K562 (cell line): Measurements from ENCODE around the gene ETV3. TPM values are rescaled to one million over a fixed set of nuclear protein-coding genes. Genes with fewer than 3 reads are reported as not detected.

Experiments used
- ATAC-seq: fragments of 200-7000 bp; cut with Tn5 transposase; 3 replicates; pipeline ENCODE4 v1.9.1; 2020; ENCODE audit warnings: moderate library complexity
- BruUV-seq: library from RNA; stranded (reverse); fragments of 400-500 nt; replicated peaks from 2 replicates; lab custom pipeline; 2021; lab: Mats Ljungman, UMichigan
- CTCF ChIA-PET: fragments of 300-600 bp; formaldehyde crosslinking; extraction: SDS; loops from one replicate; lab custom pipeline; 2021; ENCODE audit warnings: low intra/inter-chr PET ratio; lab: Yijun Ruan, JAX
- POLR2A ChIA-PET: fragments of 300-600, 350-650 bp; sonication (Branson Sonifier 250); formaldehyde crosslinking; extraction: SDS; loops from one replicate; lab custom pipeline; 2021; ENCODE audit warnings: antibody characterized with exemption, inconsistent platforms; lab: Yijun Ruan, JAX
- DNase-seq, 4 experiments: peaks; one replicate each; pipeline versions ENCODE4 v3.0.0 to v3.0.0-alpha.2; 2011 to 2018; ENCODE audit warnings: low spot score in 3 of 4, mixed read lengths in 3 of 4; ENCODE audit errors: extremely low read depth in 1 of 4
- FAIRE-seq: peaks from 2 replicates; lab custom pipeline; 2011; peaks lifted over from hg19 to GRCh38; lab: Jason Lieb, UNC
- H2AFZ ChIP-seq: 2 replicates; pipeline ENCODE4 v1.6.0; 2011; ENCODE audit warnings: low read depth, low read length, control low read depth, inconsistent platforms
- H3K27ac ChIP-seq: fragments of 200-600 bp; 3 replicates; pipeline ENCODE4 v1.8.0; 2011; ENCODE audit warnings: low read depth, mild to moderate bottlenecking, control low read depth, inconsistent platforms, low read length, moderate library complexity, mixed read lengths; ENCODE audit errors: extremely low read depth
- H3K27me3 ChIP-seq, 2 experiments: fragments of 300-600 bp in 1 of 2; 2 replicates in 1 of 2; 3 replicates in 1 of 2; pipeline versions ENCODE4 v1.6.0 to v1.8.0; 2011; ENCODE audit warnings: inconsistent platforms in 2 of 2, low read length in 2 of 2, mild to moderate bottlenecking in 1 of 2, mixed read lengths in 1 of 2, moderate library complexity in 1 of 2; ENCODE audit not compliant: control insufficient read depth in 2 of 2, insufficient read depth in 2 of 2
- H3K36me3 ChIP-seq: fragments of 300-600 bp; 3 replicates; pipeline ENCODE4 v1.8.0; 2011; ENCODE audit warnings: mild to moderate bottlenecking, low read length, inconsistent platforms; ENCODE audit not compliant: control insufficient read depth, insufficient read depth
- H3K4me1 ChIP-seq, 2 experiments: fragments of 200-600 bp in 1 of 2; replicated peaks in 1 of 2; 2 replicates in 1 of 2; 3 replicates in 1 of 2; pipeline versions ENCODE4 v1.5.1 to v1.8.0; 2011; ENCODE audit warnings: inconsistent platforms in 2 of 2, low read length in 2 of 2, mild to moderate bottlenecking in 1 of 2, mixed read lengths in 1 of 2, moderate library complexity in 1 of 2; ENCODE audit not compliant: control insufficient read depth in 2 of 2, insufficient read depth in 2 of 2
- H3K4me2 ChIP-seq: 2 replicates; pipeline ENCODE4 v1.6.1; 2011; ENCODE audit warnings: low read length, control low read depth, inconsistent platforms, mixed read lengths; ENCODE audit not compliant: insufficient read depth
- H3K4me3 ChIP-seq: fragments of 200-600 bp; sonication (generic), shearing (Covaris generic); 2 replicates; pipeline ENCODE4 v1.5.1; 2016; ENCODE audit warnings: control low read depth, inconsistent platforms
- H3K79me2 ChIP-seq: fragments of 200-600 bp; 3 replicates; pipeline ENCODE4 v1.8.0; 2011; ENCODE audit warnings: low read length, inconsistent platforms; ENCODE audit not compliant: control insufficient read depth, insufficient read depth
- H3K9ac ChIP-seq, 2 experiments: 2 replicates each; pipeline versions ENCODE4 v1.6.0 to v1.6.1; 2011; ENCODE audit warnings: low read depth in 2 of 2, low read length in 2 of 2, control low read depth in 1 of 2, inconsistent platforms in 1 of 2, mild to moderate bottlenecking in 1 of 2, mixed read lengths in 1 of 2; ENCODE audit not compliant: insufficient read depth in 1 of 2
- H3K9me1 ChIP-seq: one replicate; pipeline ENCODE4 v1.6.0; 2011; ENCODE audit warnings: inconsistent platforms, mild to moderate bottlenecking, low read length, moderate library complexity; ENCODE audit not compliant: control insufficient read depth, insufficient read depth
- H3K9me3 ChIP-seq: replicated peaks from 2 replicates; pipeline ENCODE4 v1.5.1; 2011; ENCODE audit warnings: low read depth, low read length, inconsistent platforms; ENCODE audit not compliant: control insufficient read depth, insufficient read depth
- H4K20me1 ChIP-seq: replicated peaks from 2 replicates; pipeline ENCODE4 v1.6.1; 2011; ENCODE audit warnings: low read length, inconsistent platforms, mixed read lengths; ENCODE audit not compliant: control insufficient read depth, insufficient read depth
- CBFA2T3 ChIP-seq: fragments of 450-650 bp; IDR thresholded peaks from 2 replicates; pipeline ENCODE4 v1.6.1; 2017
- CC2D1A ChIP-seq: fragments of 450-650 bp; IDR thresholded peaks from 2 replicates; pipeline ENCODE4 v1.6.1; 2017; ENCODE audit warnings: mild to moderate bottlenecking
- COPS2 ChIP-seq: fragments of 450-650 bp; conservative IDR thresholded peaks from 2 replicates; pipeline ENCODE4 v1.6.1; 2016; ENCODE audit warnings: mild to moderate bottlenecking, moderate library complexity
- CREB5 ChIP-seq: fragments of 250-450 bp; sonication (Bioruptor Pico); IDR thresholded peaks from 2 replicates; pipeline ENCODE4 v1.5.0; 2020; ENCODE audit warnings: mild to moderate bottlenecking
- CREM ChIP-seq: IDR thresholded peaks from 2 replicates; pipeline ENCODE4 v1.6.1; 2014; ENCODE audit warnings: antibody characterized with exemption, low read depth
- HCFC1 ChIP-seq: IDR thresholded peaks from 2 replicates; pipeline ENCODE4 v1.6.1; 2012; ENCODE audit warnings: low read depth, low read length, improper control_type of control experiment
- RBM34 ChIP-seq: fragments of 200-400 bp; formaldehyde crosslinking; IDR thresholded peaks from 2 replicates; pipeline ENCODE4 v1.6.1; 2018; ENCODE audit warnings: low read length, borderline replicate concordance; ENCODE audit not compliant: insufficient read depth
- STAT5A ChIP-seq: IDR thresholded peaks from 2 replicates; pipeline ENCODE4 v1.6.1; 2012; ENCODE audit warnings: low read length, inconsistent platforms, borderline replicate concordance
- TCF15 ChIP-seq: fragments of 250-450 bp; sonication (Bioruptor Pico); IDR thresholded peaks from 2 replicates; pipeline ENCODE4 v1.8.0; 2022; ENCODE audit warnings: moderate library complexity, mild to moderate bottlenecking, inconsistent platforms
- ZNF398 ChIP-seq: fragments of 250-450 bp; sonication (Bioruptor Pico); IDR thresholded peaks from 2 replicates; pipeline ENCODE4 v1.8.0; 2021; ENCODE audit warnings: moderate library complexity, mild to moderate bottlenecking, inconsistent platforms
- ZNF445 ChIP-seq: fragments of 250-450 bp; sonication (Bioruptor Pico); IDR thresholded peaks from 2 replicates; pipeline ENCODE4 v1.4.0; 2020; ENCODE audit warnings: low read depth, mild to moderate bottlenecking, moderate library complexity
- ZNF583 ChIP-seq: fragments of 250-450 bp; sonication (Bioruptor Pico); IDR thresholded peaks from 2 replicates; pipeline ENCODE4 v1.4.0; 2020
- ZNF699 ChIP-seq: fragments of 250-450 bp; sonication (Bioruptor Pico); IDR thresholded peaks from 2 replicates; pipeline ENCODE4 v1.8.0; 2021; ENCODE audit warnings: mild to moderate bottlenecking, moderate library complexity; ENCODE audit not compliant: insufficient replicate concordance
- ZNF77 ChIP-seq: fragments of 250-450 bp; sonication (Bioruptor Pico); IDR thresholded peaks from 2 replicates; pipeline ENCODE4 v1.5.0; 2020
- WGBS: fragments of 100-300 bp; shearing (Covaris generic); methylation state at CpG from one replicate; pipeline ENCODE4 v1.1.6; 2016; ENCODE audit warnings: low coverage, mixed read lengths; ENCODE audit not compliant: insufficient coverage; ENCODE audit errors: missing lambda C conversion rate; 5-methylcytosine and 5-hydroxymethylcytosine counted together
- in situ Hi-C: fragments of 300-500 bp; cut with MboI; formaldehyde crosslinking; loops from 4 replicates; pipeline ENCODE4 v1.15.0; 2018; ENCODE audit warnings: inconsistent platforms, mixed read lengths
- intact Hi-C: fragments of 100-400 bp; cut with micrococcal nuclease; formaldehyde crosslinking; loops from 2 replicates; pipeline ENCODE4 v1.14.2; 2022
- polyA plus RNA-seq, 8 experiments: library from polyadenylated mRNA; depleted of rRNA in 4 of 8; stranded (reverse) in 5 of 8; unstranded in 3 of 8; fragments of >200 nt; fragmentation: Nextera tagmentation in 2 of 8; fragmentation: Illumina TruSeq in 1 of 8; extraction: Ambion mirVana in 2 of 8; extraction: Trizol in 1 of 8; gene quantifications; 2 replicates each; pipeline versions ENCODE4 v1.2.1 to v1.2.3, GENCODE V29; 2011 to 2014; ENCODE audit warnings: inconsistent platforms in 1 of 8, missing spikeins in 1 of 8
- total RNA-seq, 7 experiments: library from RNA; depleted of rRNA in 6 of 7; stranded (reverse); fragments of >200 nt in 6 of 7; fragmentation: Illumina TruSeq in 2 of 7; extraction: Trizol in 2 of 7; gene quantifications; 2 replicates each; pipeline versions ENCODE4 v1.2.1 to v1.2.3, GENCODE V29; 2011 to 2021; ENCODE audit warnings: low replicate concordance in 1 of 7

The ETV3 gene
- total and polyA plus RNA-seq, 9 of the 15 experiments (the other 6 are each of a cell fraction or from before 2014, with no cell fraction given) = 3.1 to 16.0 (median 9.0) TPM

GRCh38 chr1:157135070-157135469 is 3.1 kb downstream of the ETV3 start:
- no peak overlapping the region for H3K4me3 ChIP-seq
- peaks cover 24 to 38% of the 10 kb centered on the region in 2 experiments for H3K4me1 ChIP-seq
- no peak for ATAC-seq
- in situ Hi-C loops = loop anchor here (5.0 kb wide), 1 partner anchor 38 kb away; the partner anchor contains the start of gene ETV3L
- no peaks in the 10 kb centered on the region for H3K27me3 ChIP-seq
- ChIA-PET CTCF (no interaction called here), POLR2A (interaction anchor here (1.0 to 2.1 kb wide), 5 partner anchors 10 to 28 kb away, joined by 3 to 6 read pairs (median 4); no protein-coding TSS in a partner anchor)
- no peak overlapping the region for H3K4me2 ChIP-seq
- H3K36me3 ChIP-seq = peaks cover 62% of the 10 kb centered on the region
- FAIRE-seq = no peak
- H4K20me1 ChIP-seq = 0 out of 2 replicates have a peak, but pooled peaks cover 9% of the 10 kb centered on the region
- peaks cover 27% of the 10 kb centered on the region for H3K79me2 ChIP-seq
- H3K27ac ChIP-seq = no peak overlapping the region
- TF ChIP-seq CBFA2T3 (peak; percentile 25; the same call in 1 of the 2 replicates), ZNF583 (no peak)
- H2AFZ ChIP-seq = no peak overlapping the region
- intact Hi-C loops = no loop called here
- H3K9me3 ChIP-seq = no peaks in the 10 kb centered on the region
- WGBS = 94% methylated on average over 2 of the region's 2 CpGs
- no peaks in the 10 kb centered on the region for H3K9me1 ChIP-seq
- no peak for DNase-seq
- BruUV-seq = no TSS peak
- H3K9ac ChIP-seq = no peak overlapping the region

DNA sequence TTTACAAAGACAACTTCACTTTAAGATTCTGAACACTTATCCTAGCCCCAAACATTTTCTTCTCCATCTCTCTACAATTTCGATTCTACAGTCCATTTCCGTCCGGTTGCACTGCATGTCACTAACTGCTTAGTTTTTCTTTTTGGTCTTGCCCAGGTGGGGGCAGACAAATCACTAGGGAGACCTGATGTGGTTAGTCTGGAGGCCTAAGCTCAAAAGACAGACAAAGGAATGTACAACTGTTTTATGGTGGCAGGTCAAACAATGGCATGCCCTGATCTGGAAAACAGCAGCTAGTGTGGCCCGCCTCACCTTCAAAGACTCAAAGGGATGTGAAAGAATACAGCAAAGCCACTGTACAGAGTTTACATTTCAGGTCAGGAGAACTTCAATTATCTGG is 3.8 kb downstream of the ETV3 start:
- ChIA-PET POLR2A (interaction anchor here (1.0 to 2.1 kb wide), 3 partner anchors 9 to 20 kb away, joined by 3 to 6 read pairs (median 4); no protein-coding TSS in a partner anchor), CTCF (no interaction called here)
- no peak for TF ChIP-seq ZNF398 (CRISPR knock-in tag)
- TF ChIP-seq ZNF445 (CRISPR knock-in tag) = no peak
- TF ChIP-seq ZNF77 = no peak
- no peak for TF ChIP-seq TCF15 (CRISPR knock-in tag)
- TF ChIP-seq CREM = no peak
- TF ChIP-seq CREB5 (CRISPR knock-in tag) = no peak
- TF ChIP-seq CC2D1A = no peak
- no peak for TF ChIP-seq ZNF699 (CRISPR knock-in tag)
- no peak for TF ChIP-seq RBM34
- TF ChIP-seq HCFC1 = no peak
- TF ChIP-seq COPS2 = no peak
- TF ChIP-seq ZNF583 = no peak
- TF ChIP-seq STAT5A = no peak

More for the DNA sequence above, 3.8 kb downstream of the ETV3 start:
- 0 out of 2 replicates have a peak, but pooled peaks cover 9% of the 10 kb centered on the region for H4K20me1 ChIP-seq
- H3K27ac ChIP-seq = no peak overlapping the region
- H3K4me3 ChIP-seq = no peak overlapping the region
- no peaks in the 10 kb centered on the region for H3K27me3 ChIP-seq
- DNase-seq = no peak
- in situ Hi-C loops (no loop called here), intact Hi-C loops (no loop called here)
- peaks cover 27% of the 10 kb centered on the region for H3K79me2 ChIP-seq
- H3K9me3 ChIP-seq = no peaks in the 10 kb centered on the region
- no peak for ATAC-seq
- H3K4me1 ChIP-seq = peaks cover 24 to 38% of the 10 kb centered on the region in 2 experiments
- BruUV-seq = no TSS peak
- H3K36me3 ChIP-seq = peaks cover 63% of the 10 kb centered on the region
- WGBS = 85% methylated on average over 4 of the region's 4 CpGs
- H3K4me2 ChIP-seq = no peak overlapping the region
- no peak overlapping the region for H2AFZ ChIP-seq
- H3K9me1 ChIP-seq = no peaks in the 10 kb centered on the region
- H3K9ac ChIP-seq = no peak overlapping the region
- FAIRE-seq = no peak
